Frontal cortex (tissue), 4 donors: Measurements from ENCODE around the gene GRB10. TPM values are rescaled to one million over a fixed set of nuclear protein-coding genes. Genes with fewer than 3 reads are reported as not detected.
"Not testable (repeated sequence)": the region's sequence is repeated elsewhere in the genome, so short reads cannot be mapped to it uniquely, and the experiment has no call there.

Experiments
- DNase-seq, 2 donors: peaks; one replicate each; pipeline ENCODE4 v3.0.0; 2012; ENCODE audit warnings: low spot score in 2 of 2
- FAIRE-seq: peaks from 2 replicates; lab custom pipeline; 2012; peaks lifted over from hg19 to GRCh38; lab: Jason Lieb, UNC
- total RNA-seq: library from RNA; depleted of rRNA; stranded (reverse); fragments of >200 nt; gene quantifications from one replicate; pipeline ENCODE4 v1.2.3, GENCODE V29; 2014
- donor health status: control.
- donor health status: control.
- donor health status: control.

Gene GRB10
- total RNA-seq, 1 donor from 2014 or later = 48.5 TPM

- not testable (repeated sequence) for FAIRE-seq, DNase-seq
Observed at GRCh38 chr7:50545613-50546012, 237.1 kb downstream of the GRB10 start.

GRCh38 chr7:50544992-50545391 is 237.7 kb downstream of the GRB10 start:
- no peak for FAIRE-seq
- DNase-seq = no peak

DNA sequence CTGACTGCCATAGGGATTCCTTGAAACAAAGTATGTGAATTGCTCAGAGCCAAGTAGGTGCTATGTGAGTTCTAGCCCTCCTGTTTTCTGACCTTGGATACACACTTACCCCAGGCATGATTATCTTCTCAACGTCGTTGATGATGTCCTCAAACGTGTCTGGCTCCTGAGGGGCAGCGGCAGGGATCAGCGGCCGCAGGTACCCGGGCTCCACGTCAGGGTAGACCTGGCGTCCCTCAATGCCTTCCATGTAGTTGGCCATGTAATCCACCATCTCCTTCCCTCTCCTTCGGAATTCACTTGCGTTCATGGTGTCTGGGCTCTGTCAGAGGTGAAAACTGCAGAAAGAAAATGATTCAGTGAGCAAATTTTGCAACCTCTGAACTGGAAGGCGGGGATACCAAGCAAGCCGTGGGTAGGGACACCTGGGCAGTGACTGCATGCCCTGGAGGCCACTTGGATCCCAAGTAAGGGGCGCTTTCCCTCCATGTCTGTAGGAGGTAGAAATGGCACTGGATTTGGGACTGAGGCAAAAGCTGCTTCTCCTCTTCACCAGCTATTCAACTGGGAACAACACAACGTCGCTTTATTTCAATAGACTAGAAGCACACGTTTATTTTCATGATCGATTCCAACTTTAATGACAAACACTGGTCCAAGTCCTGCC is 238.8 kb downstream of the GRB10 start:
- FAIRE-seq (no peak), DNase-seq (no peak)

DNA sequence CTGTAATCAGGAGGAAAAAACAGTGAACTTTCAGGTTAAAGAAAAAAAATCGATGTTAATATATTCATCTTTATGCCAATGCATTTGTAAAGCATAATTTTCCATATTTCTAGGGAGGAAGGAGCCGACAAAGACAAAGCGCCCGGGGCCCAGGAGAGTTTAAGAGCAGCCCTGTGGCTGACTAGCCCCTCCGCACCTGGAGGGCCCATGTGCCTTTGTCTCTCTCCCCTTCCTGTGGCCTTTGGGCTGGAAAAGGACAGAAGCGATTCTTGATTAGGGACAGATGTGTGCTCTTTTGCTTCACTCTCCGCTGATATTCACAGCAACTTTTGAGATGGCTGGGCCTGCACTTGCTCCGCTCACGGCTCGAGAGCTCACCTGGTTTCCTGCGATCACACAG is 240.6 kb downstream of the GRB10 start:
- DNase-seq (no peak), FAIRE-seq (no peak)

DNA sequence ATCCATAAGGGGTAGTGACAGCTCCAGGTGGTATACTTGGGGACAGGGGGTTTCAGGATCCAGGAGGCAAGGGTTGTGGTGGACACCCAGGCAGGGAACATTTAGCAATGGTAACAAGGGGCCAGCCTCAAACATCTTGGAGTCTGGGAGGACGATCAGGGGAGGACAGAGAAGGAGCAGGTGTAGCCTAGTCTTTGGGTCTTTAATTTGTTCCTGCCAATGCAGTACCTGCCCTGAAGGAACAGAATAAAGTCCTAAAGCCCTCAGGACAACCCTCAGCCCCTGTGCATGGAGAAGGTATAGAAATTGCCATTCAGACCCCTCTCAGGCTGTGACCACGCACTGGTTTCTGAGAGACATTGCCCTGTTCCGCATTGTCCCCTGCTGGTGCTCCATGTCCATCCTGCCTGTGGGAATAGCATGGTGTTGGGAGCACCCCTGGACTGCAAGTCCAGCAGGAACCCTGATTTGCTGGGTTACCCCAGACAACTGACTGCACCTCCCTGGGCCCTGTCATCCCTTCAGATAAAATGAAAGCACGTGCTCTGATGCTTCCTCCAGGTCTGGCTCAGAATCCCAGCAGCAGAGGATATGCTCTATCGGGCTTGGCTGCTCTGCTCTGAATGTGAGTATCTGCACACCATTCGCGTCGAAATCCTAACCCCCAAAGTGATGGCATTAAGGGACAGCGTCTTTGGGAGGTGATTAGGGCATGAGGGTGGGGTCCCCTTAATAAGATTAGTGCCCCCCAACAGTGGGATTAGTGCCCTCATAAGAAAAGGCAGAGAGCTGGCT is 241.7 kb downstream of the GRB10 start:
- no peak for DNase-seq
- no peak for FAIRE-seq

Other genes starting within 250 kb of the GRB10 start
- 0.82 TPM for gene DDC, start 217.5 kb downstream of the GRB10 start, total RNA-seq